Fibroblast of lung (primary cell): Measurements from ENCODE around the gene HIPK1. TPM values are rescaled to one million over a fixed set of nuclear protein-coding genes. Genes with fewer than 3 reads are reported as not detected.

Source experiments
- DNase-seq, 2 donors: peaks; one replicate each; pipeline versions ENCODE4 v3.0.0 to v3.0.0-alpha.2; 2010; ENCODE audit warnings: low read depth in 2 of 2
- H2AFZ ChIP-seq: 2 replicates; pipeline ENCODE4 v1.5.1; 2012; ENCODE audit warnings: low read length, control low read depth, inconsistent platforms
- H3K27ac ChIP-seq: 2 replicates; pipeline ENCODE4 v1.5.1; 2011; ENCODE audit warnings: low read length, control low read depth; ENCODE audit not compliant: insufficient read depth
- H3K27me3 ChIP-seq: 2 replicates; pipeline ENCODE4 v1.5.1; 2011; ENCODE audit warnings: mild to moderate bottlenecking, low read length; ENCODE audit not compliant: control insufficient read depth, insufficient read depth
- H3K36me3 ChIP-seq: 2 replicates; pipeline ENCODE4 v1.5.1; 2011; ENCODE audit warnings: low read length; ENCODE audit not compliant: control insufficient read depth, insufficient read depth
- H3K4me1 ChIP-seq: 2 replicates; pipeline ENCODE4 v1.5.1; 2011; ENCODE audit warnings: low read length; ENCODE audit not compliant: control insufficient read depth, insufficient read depth; ENCODE audit errors: extremely low read depth
- H3K4me2 ChIP-seq: 2 replicates; pipeline ENCODE4 v1.5.1; 2011; ENCODE audit warnings: low read length, control low read depth; ENCODE audit not compliant: insufficient read depth; ENCODE audit errors: extremely low read depth
- H3K4me3 ChIP-seq, 4 experiments: fragments of 200-600 bp in 1 of 4; sonication (generic) in 1 of 4; replicated peaks in 1 of 4; 2 replicates each; pipeline ENCODE4 v1.5.1; 2011 to 2016; ENCODE audit warnings: low read length in 4 of 4, low read depth in 3 of 4, mild to moderate bottlenecking in 3 of 4, control low read depth in 2 of 4, inconsistent platforms in 1 of 4, mixed read lengths in 1 of 4; ENCODE audit not compliant: insufficient read depth in 1 of 4; ENCODE audit errors: control extremely low read depth in 1 of 4
- H3K79me2 ChIP-seq: 2 replicates; pipeline ENCODE4 v1.5.1; 2012; ENCODE audit warnings: mild to moderate bottlenecking, low read length, inconsistent platforms; ENCODE audit not compliant: control insufficient read depth, insufficient read depth
- H3K9ac ChIP-seq: 2 replicates; pipeline ENCODE4 v1.5.1; 2011; ENCODE audit warnings: mild to moderate bottlenecking, low read length, control low read depth; ENCODE audit not compliant: insufficient read depth
- H3K9me3 ChIP-seq: 2 replicates; pipeline ENCODE4 v1.5.1; 2012; ENCODE audit warnings: low read depth, low read length; ENCODE audit not compliant: control insufficient read depth, insufficient read depth
- H4K20me1 ChIP-seq: 2 replicates; pipeline ENCODE4 v1.5.1; 2011; ENCODE audit warnings: low read length; ENCODE audit not compliant: control insufficient read depth, insufficient read depth; ENCODE audit errors: extremely low read depth
- CTCF ChIP-seq, 2 donors: IDR thresholded peaks in 1 of 2; conservative IDR thresholded peaks in 1 of 2; 1 replicate in 1 of 2; 2 replicates in 1 of 2; pipeline ENCODE4 v1.5.1; 2011 to 2012; ENCODE audit warnings: low read length in 2 of 2, control low read depth in 1 of 2, inconsistent platforms in 1 of 2, low read depth in 1 of 2, mild to moderate bottlenecking in 1 of 2
- EZH2 ChIP-seq: IDR thresholded peaks from 2 replicates; pipeline ENCODE4 v1.5.1; 2012; ENCODE audit warnings: low read length, control low read depth, mild to moderate bottlenecking; ENCODE audit errors: missing control alignments
- polyA plus RNA-seq, 2 donors: library from polyadenylated mRNA; depleted of rRNA in 1 of 2; stranded (reverse) in 1 of 2; unstranded in 1 of 2; fragments of >200 nt; gene quantifications; 2 replicates each; pipeline ENCODE4 v1.2.1, GENCODE V29; 2011 to 2012; ENCODE audit warnings: missing spikeins in 1 of 2
- total RNA-seq: library from RNA; depleted of rRNA; stranded (reverse); fragments of >200 nt; gene quantifications from 2 replicates; pipeline ENCODE4 v1.2.1, GENCODE V29; 2014

HIPK1 gene
- total and polyA plus RNA-seq, 2 donors (not counting 1 experiment from before 2014, with no cell fraction given), result 19.8 to 28.5 TPM

GRCh38 chr1:114024049-114024448 lies 94.9 kb downstream of the HIPK1 start:
- H3K36me3 ChIP-seq, result no peaks in the 10 kb centered on the region
- no peaks in the 10 kb centered on the region for H3K4me1 ChIP-seq
- no peak overlapping the region for H3K4me3 ChIP-seq
- H3K9ac ChIP-seq, result no peak overlapping the region
- no peak for TF ChIP-seq EZH2
- TF ChIP-seq CTCF (conservative IDR thresholded peaks at IDR 0.05 in 1 of 2, IDR thresholded peaks at IDR 0.05 in 1 of 2; ENCODE audit: low read depth in 1 of 2, low read length in 2 of 2), result no peak
- H4K20me1 ChIP-seq, result no peaks in the 10 kb centered on the region
- H3K27ac ChIP-seq, result no peak overlapping the region
- peak in 1 of 2 donors; percentile 13 for DNase-seq
- no peaks in the 10 kb centered on the region for H3K27me3 ChIP-seq
- H3K79me2 ChIP-seq, result no peaks in the 10 kb centered on the region
- no peaks in the 10 kb centered on the region for H3K9me3 ChIP-seq
- no peak overlapping the region for H2AFZ ChIP-seq
- H3K4me2 ChIP-seq, result no peak overlapping the region

GRCh38 chr1:114025609-114026401 lies 96.7 kb downstream of the HIPK1 start:
- Histone ChIP-seq H3K4me3 (no peak overlapping the region), H3K27ac (no peak overlapping the region), H3K9me3 (no peaks in the 10 kb centered on the region), H3K4me1 (no peaks in the 10 kb centered on the region), H3K4me2 (no peak overlapping the region), H2AFZ (no peak overlapping the region), H4K20me1 (no peaks in the 10 kb centered on the region), H3K36me3 (no peaks in the 10 kb centered on the region), H3K79me2 (no peaks in the 10 kb centered on the region), H3K27me3 (no peaks in the 10 kb centered on the region), H3K9ac (no peak overlapping the region)
- DNase-seq, result peak in 1 of 2 donors; percentile 59
- TF ChIP-seq CTCF (conservative IDR thresholded peaks at IDR 0.05 in 1 of 2, IDR thresholded peaks at IDR 0.05 in 1 of 2; ENCODE audit: low read depth in 1 of 2, low read length in 2 of 2), result no peak

- no peak for DNase-seq
- H4K20me1 ChIP-seq, result no peaks in the 10 kb centered on the region
- no peak overlapping the region for H3K9ac ChIP-seq
- no peaks in the 10 kb centered on the region for H3K27me3 ChIP-seq
- no peak for TF ChIP-seq EZH2
- TF ChIP-seq CTCF (conservative IDR thresholded peaks at IDR 0.05 in 1 of 2, IDR thresholded peaks at IDR 0.05 in 1 of 2; ENCODE audit: low read depth in 1 of 2, low read length in 2 of 2), result no peak
- no peak overlapping the region for H3K4me3 ChIP-seq
- no peaks in the 10 kb centered on the region for H3K4me1 ChIP-seq
- H3K36me3 ChIP-seq, result no peaks in the 10 kb centered on the region
- no peak overlapping the region for H2AFZ ChIP-seq
- no peak overlapping the region for H3K27ac ChIP-seq
- no peak overlapping the region for H3K4me2 ChIP-seq
- no peaks in the 10 kb centered on the region for H3K79me2 ChIP-seq
- no peaks in the 10 kb centered on the region for H3K9me3 ChIP-seq
Observed at GRCh38 chr1:114026797-114027196, 97.7 kb downstream of the HIPK1 start.

Other genes starting within 250 kb of the HIPK1 start
- gene PHTF1, start 169.8 kb upstream of the HIPK1 start, total RNA-seq, result 33.4 and 36.3 TPM in 2 replicates
- 15.4 and 16.9 TPM in 2 replicates for gene PHTF1, start 169.8 kb upstream of the HIPK1 start, polyA plus RNA-seq
- 8.7 and 9.4 TPM in 2 replicates for gene RSBN1, start 116.8 kb upstream of the HIPK1 start, total RNA-seq
- gene RSBN1, start 116.8 kb upstream of the HIPK1 start, polyA plus RNA-seq, result 6.4 and 10.2 TPM in 2 replicates
- 0.26 and 0.33 TPM in 2 replicates for gene PTPN22, start 57.6 kb upstream of the HIPK1 start, total RNA-seq
- 0.10 and 0.11 TPM in 2 replicates for gene PTPN22, start 57.6 kb upstream of the HIPK1 start, polyA plus RNA-seq
- under 0.01 TPM in 1 of 2 replicates, not detected in the other for gene BCL2L15, start 41.7 kb upstream of the HIPK1 start, total RNA-seq
- 0.03 and 0.19 TPM in 2 replicates for gene BCL2L15, start 41.7 kb upstream of the HIPK1 start, polyA plus RNA-seq
- 11.7 and 12.1 TPM in 2 replicates for gene AP4B1, start 24.5 kb upstream of the HIPK1 start, total RNA-seq
- 16.8 TPM in 2 replicates for gene AP4B1, start 24.5 kb upstream of the HIPK1 start, polyA plus RNA-seq
- 0.66 and 1.0 TPM in 2 replicates for gene DCLRE1B, start 24.0 kb upstream of the HIPK1 start, total RNA-seq
- gene DCLRE1B, start 24.0 kb upstream of the HIPK1 start, polyA plus RNA-seq, result 3.4 and 6.4 TPM in 2 replicates
- 68.0 and 78.8 TPM in 2 replicates for gene OLFML3, start 50.1 kb downstream of the HIPK1 start, total RNA-seq
- 133 and 163 TPM in 2 replicates for gene OLFML3, start 50.1 kb downstream of the HIPK1 start, polyA plus RNA-seq
- gene SYT6, start 224.5 kb downstream of the HIPK1 start, total RNA-seq, result not detected in 2 replicates
- not detected in 2 replicates for gene SYT6, start 224.5 kb downstream of the HIPK1 start, polyA plus RNA-seq